H4 (cell line): Measurements from ENCODE around the gene INSM2. TPM values are rescaled to one million over a fixed set of nuclear protein-coding genes. Genes with fewer than 3 reads are reported as not detected.

Experiments used
- DNase-seq: peaks from one replicate; pipeline ENCODE4 v3.0.0-alpha.2; 2015; ENCODE audit warnings: low spot score
- total RNA-seq: library from RNA; depleted of rRNA; stranded (reverse); fragments of >200 nt; shearing (Covaris generic); gene quantifications from 2 replicates; pipeline ENCODE4 v1.2.3, GENCODE V29; 2014; rRNA removed

INSM2 gene
- total RNA-seq, 1 experiment from 2014 or later, result not detected

GRCh38 chr14:35543006-35543405 lies 9.0 kb downstream of the INSM2 start:
- no peak for DNase-seq

- no peak for DNase-seq
These were observed 15.6 kb downstream of the INSM2 start for GRCh38 chr14:35549551-35549950.

GRCh38 chr14:35551081-35551480 lies 17.1 kb downstream of the INSM2 start:
- DNase-seq, result no peak

- no peak for DNase-seq
These were observed 19.8 kb downstream of the INSM2 start for GRCh38 chr14:35553808-35554207.

- no peak for DNase-seq
These were observed 22.6 kb downstream of the INSM2 start for GRCh38 chr14:35556548-35556947.

- no peak for DNase-seq
These were observed 23.3 kb downstream of the INSM2 start for GRCh38 chr14:35557221-35557747.

- DNase-seq, result no peak
These were observed 24.7 kb downstream of the INSM2 start for GRCh38 chr14:35558680-35559079.

- DNase-seq, result no peak
These were observed 32.0 kb downstream of the INSM2 start for GRCh38 chr14:35565871-35566464.

GRCh38 chr14:35571598-35571997 lies 37.6 kb downstream of the INSM2 start:
- no peak for DNase-seq

- DNase-seq, result no peak
These were observed 39.9 kb downstream of the INSM2 start for GRCh38 chr14:35573911-35574310.

- no peak for DNase-seq
These were observed 42.3 kb downstream of the INSM2 start for GRCh38 chr14:35576260-35576659.

GRCh38 chr14:35576856-35577255 lies 42.9 kb downstream of the INSM2 start:
- no peak for DNase-seq

- DNase-seq, result no peak
These were observed 44.2 kb downstream of the INSM2 start for GRCh38 chr14:35578135-35578534.

GRCh38 chr14:35578639-35579038 lies 44.7 kb downstream of the INSM2 start:
- no peak for DNase-seq

Other genes starting within 250 kb of the INSM2 start
- 429 and 475 TPM in 2 replicates for gene PSMA6, start 241.8 kb upstream of the INSM2 start, total RNA-seq
- 39.5 and 41.4 TPM in 2 replicates for gene NFKBIA, start 129.4 kb upstream of the INSM2 start, total RNA-seq